Thyroid gland (tissue), 4 donors: ENCODE data around the gene NFIB. TPM values are rescaled to one million over a fixed set of nuclear protein-coding genes. Genes with fewer than 3 reads are reported as not detected.

Source experiments
- DNase-seq, 2 donors: peaks; one replicate each; pipeline ENCODE4 v3.0.0-alpha.2; 2019
- H3K27ac ChIP-seq, 3 donors: fragments of 200-600 bp; sonication (generic); 1 replicate in 2 of 3; 2 replicates in 1 of 3; pipeline ENCODE4 v1.5.1; 2016 to 2019; ENCODE audit warnings: mild to moderate bottlenecking in 1 of 3, moderate library complexity in 1 of 3
- H3K27me3 ChIP-seq: fragments of 200-600 bp; sonication (generic); one replicate; pipeline ENCODE4 v1.5.1; 2019
- H3K36me3 ChIP-seq, 2 donors: fragments of 200-600 bp; sonication (generic); one replicate each; pipeline ENCODE4 v1.5.1; 2016 to 2019
- H3K4me1 ChIP-seq, 2 donors: fragments of 200-600 bp; sonication (generic); one replicate each; pipeline ENCODE4 v1.5.1; 2017 to 2019
- H3K4me3 ChIP-seq, 3 donors: fragments of 200-600 bp; sonication (generic); replicated peaks in 1 of 3; 1 replicate in 2 of 3; 2 replicates in 1 of 3; pipeline ENCODE4 v1.5.1; 2016; ENCODE audit warnings: mild to moderate bottlenecking in 1 of 3
- H3K9me3 ChIP-seq: fragments of 200-600 bp; sonication (generic); one replicate; pipeline ENCODE4 v1.5.1; 2017
- CTCF ChIP-seq, 6 experiments: fragments of 200-600 bp in 3 of 6; fragments of 450-650 bp in 3 of 6; sonication (generic) in 3 of 6; IDR thresholded peaks; one replicate each; pipeline ENCODE4 v1.5.1; 2016 to 2019; ENCODE audit warnings: antibody characterized with exemption in 6 of 6, mild to moderate bottlenecking in 2 of 6, inconsistent platforms in 1 of 6, moderate library complexity in 1 of 6
- POLR2A ChIP-seq, 2 donors: fragments of 450-650 bp; IDR thresholded peaks; one replicate each; pipeline ENCODE4 v1.6.1; 2017; ENCODE audit warnings: antibody characterized with exemption in 2 of 2, mild to moderate bottlenecking in 2 of 2, moderate library complexity in 1 of 2
- WGBS, 2 donors: methylation state at CpG; one replicate each; pipeline ENCODE4 v1.1.5; 2017; 5-methylcytosine and 5-hydroxymethylcytosine counted together
- intact Hi-C: fragments of 100-400 bp; cut with DNase I; formaldehyde crosslinking; loops from one replicate; pipeline ENCODE4 v1.15.1; 2023
- total RNA-seq, 4 donors: library from RNA; depleted of rRNA; stranded (reverse); fragments of >200 nt; gene quantifications; one replicate each; pipeline ENCODE4 v1.2.3, GENCODE V29; 2016

The NFIB gene
- total RNA-seq, 4 donors from 2014 or later, result 57.9 to 144 (median 125) TPM

- no peaks in the 10 kb centered on the region for H3K9me3 ChIP-seq
- H3K27me3 ChIP-seq, result no peaks in the 10 kb centered on the region
- H3K27ac ChIP-seq, result peak overlapping the region; percentile 98 to 100 (median 98)
- 1% methylated on average over 19 to 32 of the region's 56 CpGs for WGBS, 2 donors
- intact Hi-C loops, result loop anchor here (5.0 to 10.0 kb wide), 3 partner anchors 34 to 288 kb away; no protein-coding TSS in a partner anchor
- H3K4me3 ChIP-seq, result peak overlapping the region; percentile 42 to 85 (median 72)
- peak; percentile 53 to 58 for DNase-seq
- peaks cover 7 to 18% of the 10 kb centered on the region in 2 donors for H3K4me1 ChIP-seq
- TF ChIP-seq CTCF (IDR thresholded peaks at IDR 0.05) (peak in 1 of 6 experiments; percentile 6), POLR2A (IDR thresholded peaks at IDR 0.05) (no peak)
- no peaks in the 10 kb centered on the region for H3K36me3 ChIP-seq
Measured at GRCh38 chr9:14312719-14313377, 1.1 kb downstream of the NFIB start.

DNA sequence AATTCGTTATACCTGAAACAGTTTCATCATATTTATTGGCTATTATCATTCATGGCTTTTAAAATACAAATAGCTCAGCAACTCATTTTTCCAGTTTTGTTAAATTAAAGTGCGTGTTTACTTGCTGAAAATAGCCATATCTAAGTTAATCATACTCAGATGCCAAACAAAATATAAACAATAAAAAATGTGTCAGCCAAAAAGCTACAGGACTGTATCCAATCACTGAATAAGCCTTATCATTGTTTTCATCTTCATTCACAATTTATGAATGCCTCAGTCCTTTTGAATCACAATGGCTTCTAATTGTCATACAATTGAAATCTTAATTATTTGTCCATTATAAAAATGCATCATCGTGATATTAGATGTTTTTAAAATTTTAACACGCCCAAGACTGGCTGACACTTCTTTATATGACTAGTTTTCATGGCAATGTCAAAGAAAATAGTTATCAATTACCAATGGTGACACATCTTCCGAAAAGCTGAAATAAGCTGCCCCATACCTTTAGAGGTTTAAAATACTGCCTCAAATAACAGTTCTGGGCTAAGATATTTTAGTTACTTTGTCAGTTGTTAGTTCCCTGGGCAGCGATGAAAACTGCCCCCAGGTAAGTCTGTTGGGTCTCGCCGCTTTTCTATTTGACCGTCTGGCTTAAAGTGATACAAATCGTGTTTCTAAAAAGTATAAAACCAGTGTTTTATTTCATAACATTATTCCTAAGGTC is 1.8 kb downstream of the NFIB start:
- 25 to 51% methylated on average over 10 of the region's 10 CpGs for WGBS, 2 donors
- peaks cover under 1% of the 10 kb centered on the region in 2 donors for H3K36me3 ChIP-seq
- H3K27ac ChIP-seq, result peak overlapping the region; percentile 98 to 100 (median 98)
- intact Hi-C loops, result loop anchor here (5.0 to 10.0 kb wide), 3 partner anchors 35 to 287 kb away; no protein-coding TSS in a partner anchor
- no peaks in the 10 kb centered on the region for H3K9me3 ChIP-seq
- peak overlapping the region; percentile 42 to 85 (median 72) for H3K4me3 ChIP-seq
- TF ChIP-seq CTCF (IDR thresholded peaks at IDR 0.05) (no peak), POLR2A (IDR thresholded peaks at IDR 0.05) (no peak)
- H3K27me3 ChIP-seq, result no peaks in the 10 kb centered on the region
- peaks cover 5 to 11% of the 10 kb centered on the region in 2 donors for H3K4me1 ChIP-seq
- no peak for DNase-seq

- TF ChIP-seq POLR2A (IDR thresholded peaks at IDR 0.05) (no peak), CTCF (IDR thresholded peaks at IDR 0.05) (no peak)
- Histone ChIP-seq H3K36me3 (peaks cover 6 to 7% of the 10 kb centered on the region in 2 donors), H3K9me3 (no peaks in the 10 kb centered on the region), H3K27me3 (no peaks in the 10 kb centered on the region), H3K27ac (peak overlapping the region in 2 of 3 donors; percentile 98 to 100), H3K4me1 (peaks cover 0 to 6% of the 10 kb centered on the region in 2 donors), H3K4me3 (peak overlapping the region in 2 of 3 donors; percentile 42 to 85)
- intact Hi-C loops, result loop anchor here (5.0 to 10.0 kb wide), 3 partner anchors 36 to 287 kb away; no protein-coding TSS in a partner anchor
- 32 to 63% methylated on average over 2 of the region's 2 CpGs for WGBS, 2 donors
- DNase-seq, result no peak
Measured at GRCh38 chr9:14311171-14311949, 2.6 kb downstream of the NFIB start.

DNA sequence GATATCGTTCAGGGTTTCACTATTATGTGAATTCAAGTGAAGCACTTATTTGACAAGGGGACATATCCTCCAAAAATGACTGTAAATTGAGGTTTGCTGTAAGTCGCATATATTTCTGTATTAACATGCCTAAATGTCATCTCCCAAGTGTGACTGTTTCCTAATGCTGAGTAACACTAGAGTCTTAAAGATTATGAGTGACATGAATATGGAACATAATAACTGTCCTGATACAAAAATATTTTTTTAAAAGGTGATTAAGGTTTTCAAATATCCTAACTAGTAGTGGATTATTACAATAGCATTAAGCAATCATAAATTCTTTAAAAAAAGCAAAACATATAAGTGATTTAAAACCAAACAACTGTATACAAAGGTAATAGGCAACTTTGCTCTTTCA is 3.6 kb downstream of the NFIB start:
- Histone ChIP-seq H3K36me3 (peaks cover 6 to 7% of the 10 kb centered on the region in 2 donors), H3K4me1 (peaks cover 0 to 6% of the 10 kb centered on the region in 2 donors), H3K27me3 (no peaks in the 10 kb centered on the region), H3K4me3 (peak overlapping the region in 1 of 3 donors; percentile 3), H3K9me3 (no peaks in the 10 kb centered on the region), H3K27ac (peak overlapping the region in 2 of 3 donors; percentile 6 to 98)
- no peak for DNase-seq
- TF ChIP-seq POLR2A (IDR thresholded peaks at IDR 0.05), result no peak
- no peak for TF ChIP-seq CTCF (IDR thresholded peaks at IDR 0.05)
- WGBS, 2 donors, result 49 to 78% methylated on average over 2 of the region's 2 CpGs
- intact Hi-C loops, result loop anchor here (5.0 to 10.0 kb wide), 3 partner anchors 37 to 286 kb away; no protein-coding TSS in a partner anchor
